Mucosa of rectum (tissue), 2 donors: ENCODE data around the gene JCHAIN.
"Not testable (repeated sequence)": the region's sequence is repeated elsewhere in the genome, so short reads cannot be mapped to it uniquely, and the experiment has no call there.

ENCODE experiments used
- H3K27ac ChIP-seq, 2 donors: one replicate each; pipeline ENCODE4 v1.7.0; 2013; ENCODE audit warnings: inconsistent platforms in 2 of 2, low read depth in 2 of 2, low read length in 2 of 2
- H3K27me3 ChIP-seq, 2 donors: one replicate each; pipeline ENCODE4 v1.7.0; 2013; ENCODE audit warnings: low read length in 2 of 2; ENCODE audit not compliant: control insufficient read depth in 2 of 2, insufficient read depth in 2 of 2
- H3K36me3 ChIP-seq, 2 donors: one replicate each; pipeline ENCODE4 v1.7.0; 2013; ENCODE audit warnings: low read length in 2 of 2; ENCODE audit not compliant: control insufficient read depth in 2 of 2, insufficient read depth in 2 of 2
- H3K4me1 ChIP-seq, 2 donors: one replicate each; pipeline ENCODE4 v1.7.0; 2013; ENCODE audit warnings: low read length in 2 of 2, mild to moderate bottlenecking in 1 of 2; ENCODE audit not compliant: control insufficient read depth in 2 of 2, insufficient read depth in 2 of 2
- H3K4me3 ChIP-seq, 2 donors: one replicate each; pipeline ENCODE4 v1.7.0; 2013; ENCODE audit warnings: low read length in 2 of 2
- H3K9ac ChIP-seq, 2 donors: one replicate each; pipeline ENCODE4 v1.7.0; 2013; ENCODE audit warnings: low read length in 2 of 2, low read depth in 1 of 2, mild to moderate bottlenecking in 1 of 2
- H3K9me3 ChIP-seq, 2 donors: one replicate each; pipeline ENCODE4 v1.7.0; 2013; ENCODE audit warnings: low read length in 2 of 2; ENCODE audit not compliant: control insufficient read depth in 2 of 2
- donor health status: healthy.
- donor health status: Normal muscosa, but diverticular disease.

Gene JCHAIN

GRCh38 chr4:70650741-70651140 is 15.6 kb downstream of the JCHAIN start:
- not testable (repeated sequence) for H3K27ac ChIP-seq, H3K9ac ChIP-seq, H3K36me3 ChIP-seq, H3K27me3 ChIP-seq, H3K4me1 ChIP-seq, H3K9me3 ChIP-seq, H3K4me3 ChIP-seq

DNA sequence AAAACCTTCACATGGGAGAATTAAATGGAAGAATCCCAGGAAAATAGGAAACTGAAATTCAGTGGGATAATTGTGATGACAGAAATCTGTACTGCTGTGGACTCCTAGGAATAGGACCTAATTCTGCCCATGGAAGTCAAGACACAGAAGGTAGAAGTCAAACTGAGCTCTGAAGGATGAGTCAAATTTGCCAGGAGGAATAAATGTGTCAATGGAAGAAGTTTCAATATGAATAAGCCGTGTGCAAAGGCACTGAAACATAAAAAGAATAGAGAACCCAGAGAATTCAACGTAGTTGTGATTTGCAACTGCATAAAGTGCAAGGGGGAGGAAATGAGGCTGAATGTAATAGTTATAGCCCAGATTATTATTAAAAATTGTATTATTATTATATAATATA is 26.1 kb downstream of the JCHAIN start:
- H3K4me3 ChIP-seq: no peak overlapping the region
- H3K9me3 ChIP-seq: no peaks in the 10 kb centered on the region
- no peaks in the 10 kb centered on the region for H3K36me3 ChIP-seq
- H3K9ac ChIP-seq: no peak overlapping the region
- H3K4me1 ChIP-seq: no peaks in the 10 kb centered on the region
- H3K27me3 ChIP-seq: no peaks in the 10 kb centered on the region
- H3K27ac ChIP-seq: no peak overlapping the region

DNA sequence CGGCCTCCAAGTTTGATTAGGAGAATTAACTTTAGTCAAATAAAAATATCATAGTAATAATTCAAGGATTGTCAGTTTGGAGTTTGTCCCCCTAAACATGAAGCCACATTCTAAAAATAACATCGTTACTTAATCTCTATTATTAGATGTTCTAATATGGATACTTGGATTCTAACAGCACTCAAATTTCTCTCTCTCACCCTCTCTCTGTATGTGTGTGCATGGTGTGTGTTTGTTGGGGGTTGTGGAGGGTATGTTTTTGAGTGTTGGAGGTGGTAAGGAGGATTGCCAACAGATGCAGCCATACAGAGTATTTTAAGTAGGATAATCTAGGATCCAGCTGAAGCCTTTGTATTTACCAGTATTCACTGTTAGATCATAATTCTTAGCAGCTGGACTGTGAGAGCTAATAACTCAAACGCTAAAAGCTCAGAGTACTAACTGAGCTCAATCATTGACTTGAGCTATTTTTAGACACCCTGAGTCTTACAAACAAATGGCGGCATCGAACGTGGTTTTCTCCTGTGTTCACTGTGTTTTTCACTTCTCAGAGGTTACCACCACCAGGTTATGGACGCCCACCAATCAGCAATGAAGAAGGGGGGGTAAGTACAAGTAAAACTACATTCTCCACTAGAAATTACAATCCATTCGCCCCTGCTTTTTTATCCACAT is 28.9 kb downstream of the JCHAIN start:
- no peaks in the 10 kb centered on the region for H3K9me3 ChIP-seq
- H3K4me3 ChIP-seq: no peak overlapping the region
- H3K27ac ChIP-seq: no peak overlapping the region
- no peak overlapping the region for H3K9ac ChIP-seq
- H3K36me3 ChIP-seq: no peaks in the 10 kb centered on the region
- no peaks in the 10 kb centered on the region for H3K4me1 ChIP-seq
- no peaks in the 10 kb centered on the region for H3K27me3 ChIP-seq

DNA sequence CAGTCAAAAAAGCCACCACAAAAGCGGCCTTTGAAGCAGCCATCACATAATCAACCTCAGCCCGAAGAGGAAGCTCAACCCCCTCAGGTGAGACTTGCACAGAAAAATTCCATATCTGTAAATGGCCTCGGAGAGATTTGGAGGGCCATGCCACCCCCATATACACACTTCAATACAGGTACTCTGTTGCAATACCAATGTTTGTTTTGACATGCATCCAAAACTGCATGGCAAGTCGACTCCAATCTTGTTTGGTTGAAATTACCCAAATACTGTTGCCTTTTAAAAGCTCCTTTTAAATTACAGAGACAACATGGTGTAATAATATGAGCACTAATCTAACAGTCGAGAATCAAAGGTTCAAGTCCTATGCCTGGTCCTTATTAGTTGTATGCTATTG is 31.8 kb downstream of the JCHAIN start:
- H3K36me3 ChIP-seq: no peaks in the 10 kb centered on the region
- no peaks in the 10 kb centered on the region for H3K4me1 ChIP-seq
- H3K9me3 ChIP-seq: no peaks in the 10 kb centered on the region
- no peak overlapping the region for H3K9ac ChIP-seq
- no peak overlapping the region for H3K27ac ChIP-seq
- no peak overlapping the region for H3K4me3 ChIP-seq
- no peaks in the 10 kb centered on the region for H3K27me3 ChIP-seq

DNA sequence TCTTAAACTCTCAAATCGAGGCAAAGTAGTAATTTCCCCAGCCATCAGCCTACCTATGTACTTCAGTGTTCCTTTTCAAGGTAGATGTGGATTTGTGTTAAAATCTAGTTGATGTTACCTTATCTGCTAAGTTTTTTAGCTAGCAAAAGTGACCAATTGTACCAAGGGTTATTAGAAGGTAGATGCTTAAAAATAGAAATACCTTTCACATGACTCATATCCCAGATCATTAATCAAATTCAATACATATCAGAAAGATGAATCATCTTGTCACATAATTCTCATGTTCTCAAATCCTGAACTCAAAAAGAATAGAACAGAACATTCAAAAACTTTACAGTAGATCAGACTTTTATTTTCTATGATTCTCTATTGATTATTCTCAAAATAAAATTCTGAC is 34.3 kb downstream of the JCHAIN start:
- Histone ChIP-seq H3K27me3 (no peaks in the 10 kb centered on the region), H3K4me3 (no peak overlapping the region), H3K27ac (no peak overlapping the region), H3K9me3 (no peaks in the 10 kb centered on the region), H3K36me3 (no peaks in the 10 kb centered on the region), H3K4me1 (no peaks in the 10 kb centered on the region), H3K9ac (no peak overlapping the region)

DNA sequence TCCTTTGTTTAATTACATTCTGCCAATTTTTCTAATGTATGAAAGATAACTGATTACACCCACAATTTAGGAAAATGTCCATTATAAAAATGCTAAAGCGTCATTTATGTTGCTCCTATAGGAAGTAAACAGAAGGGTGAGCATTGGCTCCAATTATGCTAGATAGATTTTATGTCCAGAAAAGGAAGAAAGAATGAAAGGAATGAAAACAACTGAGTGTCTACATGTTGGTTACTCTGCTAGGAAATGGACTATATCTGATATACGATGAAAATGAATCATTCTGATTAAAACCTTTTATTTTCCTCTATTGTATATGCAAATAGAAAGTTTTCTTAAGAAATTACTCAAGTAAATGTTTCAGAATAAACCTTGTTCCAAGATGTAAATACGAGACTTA is 36.1 kb downstream of the JCHAIN start:
- no peaks in the 10 kb centered on the region for H3K4me1 ChIP-seq
- H3K27me3 ChIP-seq: no peaks in the 10 kb centered on the region
- H3K4me3 ChIP-seq: no peak overlapping the region
- H3K9ac ChIP-seq: no peak overlapping the region
- no peaks in the 10 kb centered on the region for H3K36me3 ChIP-seq
- H3K27ac ChIP-seq: no peak overlapping the region
- H3K9me3 ChIP-seq: no peaks in the 10 kb centered on the region

DNA sequence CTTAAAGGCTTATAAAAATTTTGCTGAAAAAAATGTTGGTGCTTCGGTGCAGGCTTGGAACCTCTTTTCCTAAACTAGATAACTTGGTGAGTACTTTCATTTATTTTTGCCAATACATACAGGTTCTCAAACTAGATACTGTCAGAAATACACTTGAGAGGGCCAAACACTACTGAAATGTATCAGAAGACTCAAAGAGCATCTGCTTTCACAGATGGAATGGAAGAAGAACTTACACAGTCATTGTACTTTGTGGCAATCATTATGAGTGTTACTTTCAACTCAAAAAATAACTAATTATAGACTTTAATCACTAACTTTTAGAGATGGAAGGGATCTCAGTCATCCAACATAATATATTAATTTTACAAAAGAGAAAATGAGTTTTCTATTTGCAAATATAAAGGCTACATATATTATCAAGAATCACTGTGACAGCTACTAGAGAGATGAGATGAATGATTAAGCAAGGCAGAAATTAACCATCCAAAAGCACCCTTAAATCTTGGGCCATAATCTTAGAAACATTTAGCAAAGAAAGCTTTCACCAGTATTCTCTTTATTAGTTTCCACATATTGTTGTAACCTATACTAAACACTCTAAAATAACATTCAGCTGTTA is 36.7 kb downstream of the JCHAIN start:
- Histone ChIP-seq H3K4me3 (no peak overlapping the region), H3K27me3 (no peaks in the 10 kb centered on the region), H3K27ac (no peak overlapping the region), H3K36me3 (no peaks in the 10 kb centered on the region), H3K4me1 (no peaks in the 10 kb centered on the region), H3K9ac (no peak overlapping the region), H3K9me3 (no peaks in the 10 kb centered on the region)

- H3K36me3 ChIP-seq: no peaks in the 10 kb centered on the region
- H3K9me3 ChIP-seq: no peaks in the 10 kb centered on the region
- H3K27ac ChIP-seq: no peak within 1 kb of the TSS
- no peaks in the 10 kb centered on the region for H3K27me3 ChIP-seq
- H3K4me3 ChIP-seq: no peak within 1 kb of the TSS
- no peaks in the 10 kb centered on the region for H3K4me1 ChIP-seq
- no peak within 1 kb of the TSS for H3K9ac ChIP-seq
These were observed 37.9 kb downstream of the JCHAIN start, which contains the start of gene ENAM for GRCh38 chr4:70628444-70628843. Gene ENAM, plus strand, starts transcription at chr4:70628744. Its CDS starts 757 bp downstream, at chr4:70629501.

GRCh38 chr4:70627620-70628019 is 38.7 kb downstream of the JCHAIN start:
- Histone ChIP-seq H3K36me3 (no peaks in the 10 kb centered on the region), H3K27me3 (no peaks in the 10 kb centered on the region), H3K4me1 (no peaks in the 10 kb centered on the region), H3K27ac (no peak overlapping the region), H3K4me3 (no peak overlapping the region), H3K9ac (no peak overlapping the region), H3K9me3 (no peaks in the 10 kb centered on the region)

DNA sequence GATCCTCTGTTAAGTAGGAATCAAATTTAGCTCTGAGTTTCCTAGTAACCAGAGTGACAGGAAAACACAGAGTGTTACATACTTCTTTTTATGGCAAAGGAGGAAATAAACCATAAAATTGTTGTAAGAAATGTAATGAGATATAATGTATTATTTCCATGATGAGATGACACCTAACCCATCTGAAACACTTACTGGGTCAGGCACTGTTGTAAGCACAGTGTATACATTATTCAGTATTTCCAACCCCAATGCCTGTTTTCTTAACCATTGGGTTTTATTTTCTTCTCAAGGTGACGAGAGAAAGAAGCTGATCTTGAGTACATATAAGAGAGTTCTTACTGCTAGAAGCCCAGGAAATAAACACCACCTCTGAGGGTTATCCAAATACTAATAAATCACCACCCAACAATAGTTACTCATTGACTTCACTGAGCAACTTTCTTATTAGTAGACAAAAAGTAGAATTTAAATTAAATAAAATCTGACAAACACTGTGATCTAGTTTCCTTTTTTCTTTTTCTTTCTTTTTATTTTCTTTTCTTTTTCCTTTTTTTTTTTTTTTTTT is 42.0 kb downstream of the JCHAIN start:
- Histone ChIP-seq H3K36me3 (no peaks in the 10 kb centered on the region), H3K27me3 (no peaks in the 10 kb centered on the region), H3K4me1 (no peaks in the 10 kb centered on the region), H3K9ac (no peak overlapping the region), H3K4me3 (no peak overlapping the region), H3K27ac (no peak overlapping the region), H3K9me3 (no peaks in the 10 kb centered on the region)
